ENCODE data around the gene PAGE3.

PAGE3 gene, protein sequence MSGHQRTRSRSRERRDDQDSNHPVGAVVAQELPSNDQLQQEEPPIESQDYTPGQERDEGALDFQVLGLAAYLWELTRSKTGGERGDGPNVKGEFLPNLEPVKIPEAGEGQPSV

DNA sequence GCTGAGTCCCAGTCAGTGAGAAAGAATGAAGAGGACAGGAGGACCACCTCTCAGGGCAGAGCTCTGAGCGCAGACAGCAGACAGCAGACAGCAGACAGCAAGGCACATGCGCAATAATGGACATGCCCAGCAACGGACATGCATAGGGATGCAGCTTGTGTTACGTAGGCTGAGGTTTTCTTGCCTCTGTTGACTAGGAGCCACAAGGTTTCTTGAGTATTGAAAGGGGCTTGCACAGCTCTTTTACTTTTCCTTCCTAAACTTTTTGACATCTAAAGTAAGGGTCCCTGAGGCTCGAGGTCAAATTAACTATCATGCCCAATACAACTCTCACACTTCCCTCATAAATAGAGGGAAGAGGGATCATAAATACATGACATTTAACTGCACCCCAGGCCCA, at the start of gene PAGE3:
TSS of gene PAGE3 (minus strand) at position 101 of the 400 bp plus-strand sequence. CDS start 1,013 bp downstream, outside the sequence.
- no peak within 1 kb of the TSS for H3K4me3 ChIP-seq (ENCODE audit: low read length, poor library complexity, severe bottlenecking)
- no peaks in the 10 kb centered on the region for H3K79me2 ChIP-seq (ENCODE audit: insufficient read depth, low read length)
- no peaks in the 10 kb centered on the region for H3K9me3 ChIP-seq (ENCODE audit: insufficient read depth, low read depth, low read length)
- no peaks in the 10 kb centered on the region for H3K36me3 ChIP-seq (ENCODE audit: insufficient read depth, low read length)
- no peak within 1 kb of the TSS for H3K4me2 ChIP-seq (ENCODE audit: low read depth, low read length, poor library complexity, severe bottlenecking)
- no peaks in the 10 kb centered on the region for H3F3A ChIP-seq (ENCODE audit: low read depth)
- H3K9me2 ChIP-seq (replicated peaks; ENCODE audit: low read depth, low read length): no peaks in the 10 kb centered on the region
- TF ChIP-seq EZH2phosphoT487 (IDR thresholded peaks at IDR 0.05; ENCODE audit: borderline replicate concordance): no peak
- no peak for TF ChIP-seq CTCF (conservative IDR thresholded peaks at IDR 0.05; ENCODE audit: low read length)
- H3K9ac ChIP-seq (ENCODE audit: low read depth, low read length, poor library complexity, severe bottlenecking): no peak within 1 kb of the TSS
- H2AFZ ChIP-seq (ENCODE audit: low read length): no peak within 1 kb of the TSS
- no peaks in the 10 kb centered on the region for H3K27me3 ChIP-seq (ENCODE audit: insufficient read depth, low read length, poor library complexity, severe bottlenecking)
- H4K20me1 ChIP-seq (ENCODE audit: insufficient read depth, low read length, poor library complexity, severe bottlenecking): no peaks in the 10 kb centered on the region
- no peaks in the 10 kb centered on the region for H3K4me1 ChIP-seq (ENCODE audit: insufficient read depth, low read length, poor library complexity, severe bottlenecking)

- Histone ChIP-seq H4K20me1 (ENCODE audit: insufficient read depth, low read length, poor library complexity, severe bottlenecking) (no peaks in the 10 kb centered on the region), H3K4me2 (ENCODE audit: low read depth, low read length, poor library complexity, severe bottlenecking) (no peak overlapping the region), H3K79me2 (ENCODE audit: insufficient read depth, low read length) (no peaks in the 10 kb centered on the region), H3K27me3 (ENCODE audit: insufficient read depth, low read length, poor library complexity, severe bottlenecking) (no peaks in the 10 kb centered on the region), H3K4me3 (ENCODE audit: low read length, poor library complexity, severe bottlenecking) (no peak overlapping the region), H3K36me3 (ENCODE audit: insufficient read depth, low read length) (no peaks in the 10 kb centered on the region), H2AFZ (ENCODE audit: low read length) (no peak overlapping the region), H3K4me1 (ENCODE audit: insufficient read depth, low read length, poor library complexity, severe bottlenecking) (no peaks in the 10 kb centered on the region), H3K9ac (ENCODE audit: low read depth, low read length, poor library complexity, severe bottlenecking) (no peak overlapping the region), H3K9me3 (ENCODE audit: insufficient read depth, low read depth, low read length) (no peaks in the 10 kb centered on the region), H3F3A (ENCODE audit: low read depth) (no peaks in the 10 kb centered on the region), H3K9me2 (replicated peaks; ENCODE audit: low read depth, low read length) (no peaks in the 10 kb centered on the region)
- TF ChIP-seq EZH2phosphoT487 (IDR thresholded peaks at IDR 0.05; ENCODE audit: borderline replicate concordance): no peak
- no peak for TF ChIP-seq CTCF (conservative IDR thresholded peaks at IDR 0.05; ENCODE audit: low read length)
Observed at GRCh38 chrX:55312655-55313054, 47.9 kb upstream of the PAGE3 start.

DNA sequence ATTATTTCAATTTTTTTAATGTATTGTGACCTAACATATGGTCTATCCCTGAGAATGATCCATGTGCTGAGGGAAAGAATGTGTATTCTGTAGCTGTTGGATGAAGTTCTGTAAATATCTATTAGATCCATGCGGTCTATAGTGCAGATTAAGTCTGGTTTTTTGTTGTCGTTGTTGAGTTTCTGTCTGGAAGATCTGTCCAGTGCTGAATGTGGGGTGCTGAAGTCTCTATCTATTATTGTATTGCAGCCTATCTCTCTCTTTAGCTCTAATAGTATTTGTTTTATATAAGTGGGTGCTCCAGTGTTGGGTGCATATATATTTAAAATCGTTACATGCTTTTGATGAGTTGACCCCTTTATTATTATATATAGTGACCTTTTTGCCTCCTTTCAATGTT, 26.2 kb upstream of the PAGE3 start:
- Histone ChIP-seq H3K27me3 (ENCODE audit: insufficient read depth, low read length, poor library complexity, severe bottlenecking) (no peaks in the 10 kb centered on the region), H3K4me2 (ENCODE audit: low read depth, low read length, poor library complexity, severe bottlenecking) (no peak overlapping the region), H3F3A (ENCODE audit: low read depth) (no peaks in the 10 kb centered on the region), H3K9me3 (ENCODE audit: insufficient read depth, low read depth, low read length) (no peaks in the 10 kb centered on the region), H3K36me3 (ENCODE audit: insufficient read depth, low read length) (no peaks in the 10 kb centered on the region), H3K9me2 (replicated peaks; ENCODE audit: low read depth, low read length) (no peaks in the 10 kb centered on the region), H2AFZ (ENCODE audit: low read length) (no peak overlapping the region), H4K20me1 (ENCODE audit: insufficient read depth, low read length, poor library complexity, severe bottlenecking) (no peaks in the 10 kb centered on the region), H3K79me2 (ENCODE audit: insufficient read depth, low read length) (no peaks in the 10 kb centered on the region), H3K4me1 (ENCODE audit: insufficient read depth, low read length, poor library complexity, severe bottlenecking) (no peaks in the 10 kb centered on the region), H3K4me3 (ENCODE audit: low read length, poor library complexity, severe bottlenecking) (no peak overlapping the region), H3K9ac (ENCODE audit: low read depth, low read length, poor library complexity, severe bottlenecking) (no peak overlapping the region)
- TF ChIP-seq CTCF (conservative IDR thresholded peaks at IDR 0.05; ENCODE audit: low read length): no peak
- no peak for TF ChIP-seq EZH2phosphoT487 (IDR thresholded peaks at IDR 0.05; ENCODE audit: borderline replicate concordance)
